Vagina (tissue), 2 donors: ENCODE results near the gene PCYT1B.

Source experiments
- CTCF ChIP-seq, 3 experiments: fragments of 450-650 bp in 2 of 3; fragments of 200-600 bp in 1 of 3; sonication (generic) in 1 of 3; IDR thresholded peaks; one replicate each; pipeline ENCODE4 v1.5.1; 2017 to 2019; ENCODE audit warnings: antibody characterized with exemption in 3 of 3, mild to moderate bottlenecking in 2 of 3, moderate library complexity in 2 of 3
- POLR2A ChIP-seq, 2 donors: fragments of 450-650 bp; IDR thresholded peaks; one replicate each; pipeline ENCODE4 v1.6.1; 2017; ENCODE audit warnings: antibody characterized with exemption in 2 of 2, mild to moderate bottlenecking in 2 of 2, moderate library complexity in 2 of 2
- POLR2AphosphoS5 ChIP-seq, 2 donors: sonication (generic); formaldehyde crosslinking; IDR thresholded peaks; one replicate each; pipeline ENCODE4 v1.9.0; 2017; ENCODE audit warnings: antibody characterized with exemption in 2 of 2, mild to moderate bottlenecking in 2 of 2, low read depth in 1 of 2; ENCODE audit not compliant: insufficient read depth in 1 of 2

DNA sequence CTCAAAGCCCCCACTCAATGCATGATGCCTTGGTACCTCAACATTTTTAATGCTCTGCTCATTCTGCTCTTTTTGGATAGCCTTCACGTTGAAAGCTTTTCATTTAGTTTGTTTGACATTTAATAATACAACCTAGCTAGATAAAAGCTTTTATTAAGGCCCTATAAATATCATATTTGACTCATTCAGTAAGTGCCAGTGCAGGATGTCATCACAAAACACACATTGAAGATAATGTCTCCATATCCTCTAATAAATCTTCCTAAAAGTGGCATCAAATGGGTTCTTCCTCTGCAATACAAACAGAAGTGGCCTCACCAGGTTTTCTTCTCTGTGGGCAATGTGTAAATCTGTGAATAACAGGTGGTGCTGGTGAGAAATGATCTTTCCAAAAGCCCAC lies 12.0 kb upstream of the PCYT1B start:
- no peak for TF ChIP-seq POLR2A (IDR thresholded peaks at IDR 0.05)
- TF ChIP-seq CTCF (IDR thresholded peaks at IDR 0.05): no peak
- no peak for TF ChIP-seq POLR2AphosphoS5 (IDR thresholded peaks at IDR 0.05; ENCODE audit: insufficient read depth in 1 of 2, low read depth in 1 of 2)
